ENCODE measurements around the gene C2orf74.
"Not testable (repeated sequence)": the region's sequence is repeated elsewhere in the genome, so short reads cannot be mapped to it uniquely, and the experiment has no call there.

The C2orf74 gene

GRCh38 chr2:61161888-61162287 lies at the start of gene C2orf74:
C2orf74 (plus strand) TSS chr2:61162188; CDS start chr2:61162515, 327 bp downstream.
- no peak for TF ChIP-seq CTCF (IDR thresholded peaks at IDR 0.05; ENCODE audit: low read depth, low read length, missing control alignments)
- DNase-seq (ENCODE audit: low read depth): no peak
- in situ Hi-C loops (cut with HindIII; ENCODE audit: low sequenced_read_pairs): no loop called here
- H3K4me3 ChIP-seq (ENCODE audit: low read depth, low read length): no peak within 1 kb of the TSS

- no peak for TF ChIP-seq CTCF (IDR thresholded peaks at IDR 0.05; ENCODE audit: low read depth, low read length, missing control alignments)
- no peak overlapping the region for H3K4me3 ChIP-seq (ENCODE audit: low read depth, low read length)
- in situ Hi-C loops (cut with HindIII; ENCODE audit: low sequenced_read_pairs): no loop called here
- no peak for DNase-seq (ENCODE audit: low read depth)
Observed at GRCh38 chr2:61114147-61114546, 47.8 kb upstream of the C2orf74 start.

GRCh38 chr2:61116302-61116701 lies 45.7 kb upstream of the C2orf74 start:
- in situ Hi-C loops (cut with HindIII; ENCODE audit: low sequenced_read_pairs): no loop called here
- no peak for TF ChIP-seq CTCF (IDR thresholded peaks at IDR 0.05; ENCODE audit: low read depth, low read length, missing control alignments)

GRCh38 chr2:61117534-61117933 lies 44.5 kb upstream of the C2orf74 start:
- no peak overlapping the region for H3K4me3 ChIP-seq (ENCODE audit: low read depth, low read length)
- in situ Hi-C loops (cut with HindIII; ENCODE audit: low sequenced_read_pairs): no loop called here
- DNase-seq (ENCODE audit: low read depth): peak; percentile 33
- no peak for TF ChIP-seq CTCF (IDR thresholded peaks at IDR 0.05; ENCODE audit: low read depth, low read length, missing control alignments)

More at GRCh38 chr2:61116302-61116701, 45.7 kb upstream of the C2orf74 start:
- no peak for DNase-seq (ENCODE audit: low read depth)
- no peak overlapping the region for H3K4me3 ChIP-seq (ENCODE audit: low read depth, low read length)

GRCh38 chr2:61125123-61125710 lies 36.8 kb upstream of the C2orf74 start:
- in situ Hi-C loops (cut with HindIII; ENCODE audit: low sequenced_read_pairs): no loop called here
- no peak for DNase-seq (ENCODE audit: low read depth)

GRCh38 chr2:61125798-61126197 lies 36.2 kb upstream of the C2orf74 start:
- no peak for DNase-seq (ENCODE audit: low read depth)
- H3K4me3 ChIP-seq (ENCODE audit: low read depth, low read length): no peak overlapping the region
- in situ Hi-C loops (cut with HindIII; ENCODE audit: low sequenced_read_pairs): no loop called here
- no peak for TF ChIP-seq CTCF (IDR thresholded peaks at IDR 0.05; ENCODE audit: low read depth, low read length, missing control alignments)

More at GRCh38 chr2:61125123-61125710, 36.8 kb upstream of the C2orf74 start:
- no peak overlapping the region for H3K4me3 ChIP-seq (ENCODE audit: low read depth, low read length)
- no peak for TF ChIP-seq CTCF (IDR thresholded peaks at IDR 0.05; ENCODE audit: low read depth, low read length, missing control alignments)

GRCh38 chr2:61128122-61128521 lies 33.9 kb upstream of the C2orf74 start:
- in situ Hi-C loops (cut with HindIII; ENCODE audit: low sequenced_read_pairs); DNase-seq (ENCODE audit: low read depth); H3K4me3 ChIP-seq (ENCODE audit: low read depth, low read length): not testable (repeated sequence)
